HEK293 (cell line): Measurements from ENCODE around the gene DSCAML1.

Experiments used
- BCL11A ChIP-seq: fragments of 450-650 bp; formaldehyde crosslinking; IDR thresholded peaks from 2 replicates; pipeline ENCODE4 v1.5.1; 2016; ENCODE audit warnings: low read depth, missing biosample characterization, missing genetic modification characterization
- TF ChIP-seq, protein P1 (sequence below): fragments of 450-650 bp; formaldehyde crosslinking; IDR thresholded peaks from 2 replicates; pipeline ENCODE4 v1.5.1; 2016; ENCODE audit warnings: missing biosample characterization, missing genetic modification characterization

- TF ChIP-seq, protein P1, sequence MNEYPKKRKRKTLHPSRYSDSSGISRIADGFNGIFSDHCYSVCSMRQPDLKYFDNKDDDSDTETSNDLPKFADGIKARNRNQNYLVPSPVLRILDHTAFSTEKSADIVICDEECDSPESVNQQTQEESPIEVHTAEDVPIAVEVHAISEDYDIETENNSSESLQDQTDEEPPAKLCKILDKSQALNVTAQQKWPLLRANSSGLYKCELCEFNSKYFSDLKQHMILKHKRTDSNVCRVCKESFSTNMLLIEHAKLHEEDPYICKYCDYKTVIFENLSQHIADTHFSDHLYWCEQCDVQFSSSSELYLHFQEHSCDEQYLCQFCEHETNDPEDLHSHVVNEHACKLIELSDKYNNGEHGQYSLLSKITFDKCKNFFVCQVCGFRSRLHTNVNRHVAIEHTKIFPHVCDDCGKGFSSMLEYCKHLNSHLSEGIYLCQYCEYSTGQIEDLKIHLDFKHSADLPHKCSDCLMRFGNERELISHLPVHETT (tag by site-specific recombination): no peak
- no peak for TF ChIP-seq BCL11A (tag by site-specific recombination)
Observed at GRCh38 chr11:117431436-117431835, 365.6 kb downstream of the DSCAML1 start.
